GM12878 (cell line): ENCODE results near the gene SHANK1. TPM values are rescaled to one million over a fixed set of nuclear protein-coding genes. Genes with fewer than 3 reads are reported as not detected.

Experiments used
- ATAC-seq: fragments of 200-7000 bp; cut with Tn5 transposase; 3 replicates; pipeline ENCODE4 v1.9.1; 2020; ENCODE audit warnings: mild to moderate bottlenecking, moderate library complexity
- BruUV-seq: library from RNA; stranded (reverse); fragments of 400-500 nt; replicated peaks from 2 replicates; lab custom pipeline; 2021; lab: Mats Ljungman, UMichigan
- CTCF ChIA-PET: fragments of 300-600 bp; sonication (Branson Sonifier 250); formaldehyde crosslinking; extraction: SDS; loops from one replicate; lab custom pipeline; 2021; ENCODE audit warnings: inconsistent platforms; lab: Yijun Ruan, JAX
- POLR2A ChIA-PET: fragments of 350-600 bp; formaldehyde crosslinking; extraction: SDS; loops from one replicate; lab custom pipeline; 2021; ENCODE audit warnings: inconsistent platforms; lab: Charles Lee
- RAD21 ChIA-PET: fragments of 300-600 bp; sonication (Branson Sonifier 250); formaldehyde crosslinking; loops from one replicate; lab custom pipeline; 2023; ENCODE audit warnings: antibody characterized with exemption; ENCODE audit not compliant: unreplicated experiment; lab: Charles Lee
- SMC1A ChIA-PET: fragments of 300-600 bp; sonication (Branson Sonifier 250); formaldehyde crosslinking; loops from one replicate; lab custom pipeline; 2023; ENCODE audit not compliant: unreplicated experiment, uncharacterized antibody; lab: Charles Lee
- DNase-seq: peaks from one replicate; pipeline ENCODE4 v3.0.0-alpha.2; 2011; ENCODE audit warnings: low read depth, low spot score
- FAIRE-seq: peaks from 3 replicates; lab custom pipeline; 2011; peaks lifted over from hg19 to GRCh38; lab: Jason Lieb, UNC
- H2AFZ ChIP-seq: 2 replicates; pipeline ENCODE4 v1.6.0; 2011; ENCODE audit warnings: low read depth, low read length, control low read depth; ENCODE audit not compliant: control insufficient read depth
- H3K27ac ChIP-seq: 2 replicates; pipeline ENCODE4 v1.5.1; 2011; ENCODE audit warnings: control low read depth; ENCODE audit not compliant: control insufficient read depth, insufficient read depth
- H3K27me3 ChIP-seq, 2 experiments: replicated peaks in 1 of 2; 2 replicates each; pipeline versions ENCODE4 v1.6.0 to v1.6.1; 2011; ENCODE audit warnings: low read length in 1 of 2; ENCODE audit not compliant: control insufficient read depth in 2 of 2, insufficient read depth in 2 of 2
- H3K36me3 ChIP-seq, 2 experiments: 2 replicates each; pipeline ENCODE4 v1.5.1; 2011; ENCODE audit warnings: low read length in 1 of 2; ENCODE audit not compliant: control insufficient read depth in 2 of 2, insufficient read depth in 2 of 2
- H3K4me1 ChIP-seq: 2 replicates; pipeline ENCODE4 v1.6.1; 2011; ENCODE audit warnings: mild to moderate bottlenecking, low read length, moderate library complexity, mixed read lengths; ENCODE audit not compliant: control insufficient read depth, insufficient read depth
- H3K4me2 ChIP-seq: 2 replicates; pipeline ENCODE4 v1.6.0; 2011; ENCODE audit warnings: control low read depth; ENCODE audit not compliant: control insufficient read depth, insufficient read depth
- H3K4me3 ChIP-seq: fragments of 200-600 bp; sonication (generic); 2 replicates; pipeline ENCODE4 v1.5.1; 2016
- H3K79me2 ChIP-seq: 2 replicates; pipeline ENCODE4 v1.6.0; 2011; ENCODE audit warnings: low read length; ENCODE audit not compliant: control insufficient read depth, insufficient read depth
- H3K9ac ChIP-seq: 2 replicates; pipeline ENCODE4 v1.8.0; 2011; ENCODE audit warnings: low read length, control low read depth, mixed read lengths; ENCODE audit not compliant: control insufficient read depth, insufficient read depth
- H3K9me3 ChIP-seq: replicated peaks from 3 replicates; pipeline ENCODE4 v1.5.1; 2011; ENCODE audit warnings: mild to moderate bottlenecking, low read length; ENCODE audit not compliant: control insufficient read depth, insufficient read depth
- H4K20me1 ChIP-seq: 2 replicates; pipeline ENCODE4 v1.6.0; 2011; ENCODE audit not compliant: control insufficient read depth, insufficient read depth
- CBFB ChIP-seq: IDR thresholded peaks from 2 replicates; pipeline ENCODE4 v1.6.1; 2016; ENCODE audit warnings: antibody characterized with exemption, low read depth
- CHD4 ChIP-seq: fragments of 200-600 bp; sonication (generic); IDR thresholded peaks from 2 replicates; pipeline ENCODE4 v1.6.1; 2016; ENCODE audit warnings: mild to moderate bottlenecking
- NFXL1 ChIP-seq: fragments of 450-650 bp; IDR thresholded peaks from 2 replicates; pipeline ENCODE4 v1.6.1; 2017; ENCODE audit warnings: antibody characterized with exemption, mild to moderate bottlenecking, borderline replicate concordance
- NFYA ChIP-seq: IDR thresholded peaks from 2 replicates; pipeline ENCODE4 v1.6.1; 2011; ENCODE audit warnings: low read depth, mild to moderate bottlenecking, low read length, improper control_type of control experiment, borderline replicate concordance
- TBL1XR1 ChIP-seq: IDR thresholded peaks from 2 replicates; pipeline ENCODE4 v1.6.1; 2012; ENCODE audit warnings: low read depth, low read length, improper control_type of control experiment
- ZNF207 ChIP-seq: fragments of 450-650 bp; IDR thresholded peaks from 2 replicates; pipeline ENCODE4 v1.6.1; 2014; ENCODE audit warnings: antibody characterized with exemption, mild to moderate bottlenecking, borderline replicate concordance
- WGBS: methylation state at CpG from one replicate; pipeline ENCODE4 v1.1.6; 2016; ENCODE audit warnings: low lambda C conversion rate; ENCODE audit not compliant: insufficient replicate concordance, insufficient coverage; ENCODE audit errors: missing lambda C conversion rate; 5-methylcytosine and 5-hydroxymethylcytosine counted together
- in situ Hi-C: fragments of 300-500 bp; cut with MboI; formaldehyde crosslinking; loops from 9 replicates; pipeline ENCODE4 v1.14.3; 2018; ENCODE audit warnings: mixed read lengths
- intact Hi-C: fragments of 100-400 bp; cut with micrococcal nuclease; formaldehyde crosslinking; loops from one replicate; pipeline ENCODE4 v1.14.2; 2022; ENCODE audit not compliant: unreplicated experiment
- polyA plus RNA-seq, 11 experiments: library from polyadenylated mRNA; depleted of rRNA in 4 of 11; unstranded in 6 of 11; stranded (reverse) in 5 of 11; fragments of >200 nt; fragmentation: Nextera tagmentation in 4 of 11; fragmentation: Illumina TruSeq in 1 of 11; extraction: Ambion mirVana in 4 of 11; extraction: Trizol in 1 of 11; gene quantifications; 1 replicate in 1 of 11; 2 replicates in 10 of 11; pipeline versions ENCODE4 v1.2.1 to v1.2.3, GENCODE V29; 2011 to 2016; ENCODE audit warnings: inconsistent platforms in 2 of 11, missing spikeins in 2 of 11, low read depth in 1 of 11
- total RNA-seq, 4 experiments: library from RNA; depleted of rRNA in 3 of 4; stranded (reverse); fragments of >200 nt in 3 of 4; fragmentation: Illumina TruSeq in 1 of 4; extraction: Trizol in 1 of 4; gene quantifications; 2 replicates each; pipeline versions ENCODE4 v1.2.1 to v1.2.3, GENCODE V29; 2013 to 2021
- TF ChIP-seq, protein P1 (sequence below): fragments of 450-650 bp; formaldehyde crosslinking; IDR thresholded peaks from 2 replicates; pipeline ENCODE4 v1.4.0; 2022; ENCODE audit warnings: mild to moderate bottlenecking, moderate library complexity
- TF ChIP-seq, protein P2 (sequence below): fragments of 450-650 bp; formaldehyde crosslinking; IDR thresholded peaks from 2 replicates; pipeline ENCODE4 v1.5.0; 2022; ENCODE audit warnings: mild to moderate bottlenecking, missing genetic modification characterization
- TF ChIP-seq, protein P3 (sequence below): fragments of 450-650 bp; IDR thresholded peaks from 2 replicates; pipeline ENCODE4 v1.6.1; 2018; ENCODE audit warnings: mild to moderate bottlenecking, low read depth, moderate library complexity; ENCODE audit not compliant: partially characterized antibody

The SHANK1 gene
- total and polyA plus RNA-seq, 10 of the 15 experiments (the other 5 are each of a cell fraction or from before 2014, with no cell fraction given) = not detected

DNA sequence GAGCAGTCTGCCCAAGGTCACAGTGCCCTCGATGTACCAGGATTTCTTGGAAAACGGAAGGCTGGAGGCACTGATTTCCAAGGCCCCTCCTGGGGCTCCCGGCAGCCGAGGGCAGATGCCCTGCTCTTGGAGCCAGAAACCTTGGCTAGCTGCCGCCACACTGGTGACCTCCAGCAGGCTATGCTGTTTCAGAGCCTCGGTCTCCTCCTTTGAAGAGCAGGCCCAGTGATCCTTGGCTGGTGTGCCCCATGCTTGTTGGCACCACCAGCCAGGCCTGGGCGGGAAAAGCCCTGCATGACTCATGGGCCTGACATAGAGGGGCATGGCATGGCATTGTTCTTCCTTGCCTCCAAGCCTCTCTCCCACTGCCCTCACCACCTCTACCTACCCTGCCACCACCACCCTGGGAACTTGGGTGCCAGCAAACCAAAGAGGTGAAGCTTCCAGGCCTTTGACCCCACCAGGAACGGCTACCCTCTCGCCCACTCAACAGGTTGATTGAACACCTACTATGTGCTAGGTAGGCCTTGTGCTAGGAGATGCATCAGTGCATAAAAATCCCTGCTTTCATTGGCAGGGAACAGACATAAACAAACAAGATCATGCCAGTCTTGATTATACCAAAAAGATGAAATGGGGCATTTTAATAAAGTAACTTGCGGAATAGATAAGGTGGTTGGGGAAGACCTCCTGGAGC lies 2.0 kb upstream of the SHANK1 start:
- CTCF ChIA-PET = interaction anchor here (0.5 to 1.1 kb wide), 2 partner anchors 200 to 202 kb away, joined by 3 read pairs; no protein-coding TSS in a partner anchor
- no peaks in the 10 kb centered on the region for H3K79me2 ChIP-seq
- BruUV-seq = no TSS peak
- H3K9me3 ChIP-seq = peaks cover 1% of the 10 kb centered on the region; the same call in 2 of the 3 replicates
- no peak overlapping the region for H3K9ac ChIP-seq
- RAD21 ChIA-PET = interaction anchor here (1.2 kb wide), 1 partner anchor 200 kb away, joined by 5 read pairs; no protein-coding TSS in a partner anchor
- H4K20me1 ChIP-seq = no peaks in the 10 kb centered on the region
- intact Hi-C loops (no loop called here), in situ Hi-C loops (no loop called here)
- no peak overlapping the region for H2AFZ ChIP-seq
- DNase-seq (no peak), FAIRE-seq (no peak), ATAC-seq (no peak)
- H3K4me2 ChIP-seq = no peak overlapping the region
- SMC1A ChIA-PET = no interaction called here
- no peak overlapping the region for H3K4me3 ChIP-seq
- WGBS = 37% methylated on average over 10 of the region's 10 CpGs
- no peaks in the 10 kb centered on the region for H3K4me1 ChIP-seq
- POLR2A ChIA-PET = no interaction called here
- H3K27me3 ChIP-seq = peaks cover 7 to 13% of the 10 kb centered on the region in 2 experiments
- H3K27ac ChIP-seq = no peak overlapping the region
- no peaks in the 10 kb centered on the region for H3K36me3 ChIP-seq
- TF ChIP-seq NFYA (no peak), TBL1XR1 (no peak), NFXL1 (no peak), ZNF207 (no peak), CBFB (no peak), CHD4 (no peak)
- TF ChIP-seq, protein P1, sequence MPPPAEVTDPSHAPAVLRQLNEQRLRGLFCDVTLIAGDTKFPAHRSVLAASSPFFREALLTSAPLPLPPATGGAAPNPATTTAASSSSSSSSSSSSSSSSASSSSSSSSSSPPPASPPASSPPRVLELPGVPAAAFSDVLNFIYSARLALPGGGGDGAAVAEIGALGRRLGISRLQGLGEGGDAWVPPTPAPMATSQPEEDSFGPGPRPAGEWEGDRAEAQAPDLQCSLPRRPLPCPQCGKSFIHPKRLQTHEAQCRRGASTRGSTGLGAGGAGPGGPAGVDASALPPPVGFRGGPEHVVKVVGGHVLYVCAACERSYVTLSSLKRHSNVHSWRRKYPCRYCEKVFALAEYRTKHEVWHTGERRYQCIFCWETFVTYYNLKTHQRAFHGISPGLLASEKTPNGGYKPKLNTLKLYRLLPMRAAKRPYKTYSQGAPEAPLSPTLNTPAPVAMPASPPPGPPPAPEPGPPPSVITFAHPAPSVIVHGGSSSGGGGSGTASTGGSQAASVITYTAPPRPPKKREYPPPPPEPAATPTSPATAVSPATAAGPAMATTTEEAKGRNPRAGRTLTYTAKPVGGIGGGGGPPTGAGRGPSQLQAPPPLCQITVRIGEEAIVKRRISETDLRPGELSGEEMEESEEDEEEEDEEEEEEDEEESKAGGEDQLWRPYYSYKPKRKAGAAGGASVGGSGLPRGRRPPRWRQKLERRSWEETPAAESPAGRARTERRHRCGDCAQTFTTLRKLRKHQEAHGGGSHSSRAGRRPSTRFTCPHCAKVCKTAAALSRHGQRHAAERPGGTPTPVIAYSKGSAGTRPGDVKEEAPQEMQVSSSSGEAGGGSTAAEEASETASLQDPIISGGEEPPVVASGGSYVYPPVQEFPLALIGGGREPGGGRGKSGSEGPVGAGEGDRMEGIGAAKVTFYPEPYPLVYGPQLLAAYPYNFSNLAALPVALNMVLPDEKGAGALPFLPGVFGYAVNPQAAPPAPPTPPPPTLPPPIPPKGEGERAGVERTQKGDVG = no peak
- TF ChIP-seq, protein P2, sequence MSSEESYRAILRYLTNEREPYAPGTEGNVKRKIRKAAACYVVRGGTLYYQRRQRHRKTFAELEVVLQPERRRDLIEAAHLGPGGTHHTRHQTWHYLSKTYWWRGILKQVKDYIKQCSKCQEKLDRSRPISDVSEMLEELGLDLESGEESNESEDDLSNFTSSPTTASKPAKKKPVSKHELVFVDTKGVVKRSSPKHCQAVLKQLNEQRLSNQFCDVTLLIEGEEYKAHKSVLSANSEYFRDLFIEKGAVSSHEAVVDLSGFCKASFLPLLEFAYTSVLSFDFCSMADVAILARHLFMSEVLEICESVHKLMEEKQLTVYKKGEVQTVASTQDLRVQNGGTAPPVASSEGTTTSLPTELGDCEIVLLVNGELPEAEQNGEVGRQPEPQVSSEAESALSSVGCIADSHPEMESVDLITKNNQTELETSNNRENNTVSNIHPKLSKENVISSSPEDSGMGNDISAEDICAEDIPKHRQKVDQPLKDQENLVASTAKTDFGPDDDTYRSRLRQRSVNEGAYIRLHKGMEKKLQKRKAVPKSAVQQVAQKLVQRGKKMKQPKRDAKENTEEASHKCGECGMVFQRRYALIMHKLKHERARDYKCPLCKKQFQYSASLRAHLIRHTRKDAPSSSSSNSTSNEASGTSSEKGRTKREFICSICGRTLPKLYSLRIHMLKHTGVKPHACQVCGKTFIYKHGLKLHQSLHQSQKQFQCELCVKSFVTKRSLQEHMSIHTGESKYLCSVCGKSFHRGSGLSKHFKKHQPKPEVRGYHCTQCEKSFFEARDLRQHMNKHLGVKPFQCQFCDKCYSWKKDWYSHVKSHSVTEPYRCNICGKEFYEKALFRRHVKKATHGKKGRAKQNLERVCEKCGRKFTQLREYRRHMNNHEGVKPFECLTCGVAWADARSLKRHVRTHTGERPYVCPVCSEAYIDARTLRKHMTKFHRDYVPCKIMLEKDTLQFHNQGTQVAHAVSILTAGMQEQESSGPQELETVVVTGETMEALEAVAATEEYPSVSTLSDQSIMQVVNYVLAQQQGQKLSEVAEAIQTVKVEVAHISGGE = no peak
- TF ChIP-seq, protein P3, sequence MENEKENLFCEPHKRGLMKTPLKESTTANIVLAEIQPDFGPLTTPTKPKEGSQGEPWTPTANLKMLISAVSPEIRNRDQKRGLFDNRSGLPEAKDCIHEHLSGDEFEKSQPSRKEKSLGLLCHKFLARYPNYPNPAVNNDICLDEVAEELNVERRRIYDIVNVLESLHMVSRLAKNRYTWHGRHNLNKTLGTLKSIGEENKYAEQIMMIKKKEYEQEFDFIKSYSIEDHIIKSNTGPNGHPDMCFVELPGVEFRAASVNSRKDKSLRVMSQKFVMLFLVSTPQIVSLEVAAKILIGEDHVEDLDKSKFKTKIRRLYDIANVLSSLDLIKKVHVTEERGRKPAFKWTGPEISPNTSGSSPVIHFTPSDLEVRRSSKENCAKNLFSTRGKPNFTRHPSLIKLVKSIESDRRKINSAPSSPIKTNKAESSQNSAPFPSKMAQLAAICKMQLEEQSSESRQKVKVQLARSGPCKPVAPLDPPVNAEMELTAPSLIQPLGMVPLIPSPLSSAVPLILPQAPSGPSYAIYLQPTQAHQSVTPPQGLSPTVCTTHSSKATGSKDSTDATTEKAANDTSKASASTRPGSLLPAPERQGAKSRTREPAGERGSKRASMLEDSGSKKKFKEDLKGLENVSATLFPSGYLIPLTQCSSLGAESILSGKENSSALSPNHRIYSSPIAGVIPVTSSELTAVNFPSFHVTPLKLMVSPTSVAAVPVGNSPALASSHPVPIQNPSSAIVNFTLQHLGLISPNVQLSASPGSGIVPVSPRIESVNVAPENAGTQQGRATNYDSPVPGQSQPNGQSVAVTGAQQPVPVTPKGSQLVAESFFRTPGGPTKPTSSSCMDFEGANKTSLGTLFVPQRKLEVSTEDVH = no peak
